ENCODE results near the gene SLC1A3. TPM values are rescaled to one million over a fixed set of nuclear protein-coding genes. Genes with fewer than 3 reads are reported as not detected.

SLC1A3 gene
- total RNA-seq, 1 donor from 2014 or later: 1.6 TPM

DNA sequence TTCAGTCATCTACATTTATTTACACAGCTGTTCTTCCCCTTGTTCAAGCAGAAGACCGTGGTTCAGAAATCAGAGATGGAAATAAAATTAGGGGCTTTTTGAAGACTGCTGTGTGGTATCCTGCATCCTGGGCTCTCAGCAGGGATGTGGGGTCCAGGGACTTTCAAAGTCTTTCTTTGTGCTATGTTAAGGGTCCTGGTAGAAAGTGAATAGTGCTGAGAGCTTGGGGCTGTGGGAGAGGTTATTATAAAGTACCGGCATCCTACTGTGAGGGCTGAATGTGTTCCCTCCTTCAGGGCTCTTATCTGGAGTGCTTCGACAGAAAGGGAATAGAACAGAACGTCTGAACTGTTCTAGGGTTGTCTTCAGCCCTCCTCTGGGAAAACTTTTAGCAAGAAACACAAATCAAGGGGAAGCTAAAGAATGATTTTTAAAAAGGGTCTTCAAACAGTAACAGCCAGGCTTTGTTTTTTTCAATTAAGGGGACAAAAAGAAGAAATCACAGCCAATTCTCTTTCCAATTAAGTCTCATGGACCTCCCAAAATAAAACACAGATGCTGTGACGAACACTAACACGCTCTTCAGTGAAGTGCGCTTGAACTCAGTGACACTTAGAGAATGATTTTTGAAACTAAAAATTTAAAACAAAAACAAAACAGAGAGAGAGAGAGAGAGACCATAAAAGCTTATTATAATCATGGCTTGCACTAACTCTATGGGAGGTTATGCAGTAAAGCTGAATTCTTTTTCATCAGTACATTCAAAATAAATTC is 15.7 kb upstream of the SLC1A3 start:
- H3K27me3 Mint-ChIP-seq (ENCODE audit: unreplicated experiment): no peaks in the 10 kb centered on the region
- no peaks in the 10 kb centered on the region for H3K4me1 Mint-ChIP-seq (ENCODE audit: low read depth, unreplicated experiment)
- DNase-seq: no peak
- H3K27ac Mint-ChIP-seq (ENCODE audit: unreplicated experiment): no peak overlapping the region
- no peaks in the 10 kb centered on the region for H3K36me3 Mint-ChIP-seq (ENCODE audit: unreplicated experiment)
- H3K4me3 Mint-ChIP-seq (ENCODE audit: unreplicated experiment): no peak overlapping the region
- TF ChIP-seq, protein P1, sequence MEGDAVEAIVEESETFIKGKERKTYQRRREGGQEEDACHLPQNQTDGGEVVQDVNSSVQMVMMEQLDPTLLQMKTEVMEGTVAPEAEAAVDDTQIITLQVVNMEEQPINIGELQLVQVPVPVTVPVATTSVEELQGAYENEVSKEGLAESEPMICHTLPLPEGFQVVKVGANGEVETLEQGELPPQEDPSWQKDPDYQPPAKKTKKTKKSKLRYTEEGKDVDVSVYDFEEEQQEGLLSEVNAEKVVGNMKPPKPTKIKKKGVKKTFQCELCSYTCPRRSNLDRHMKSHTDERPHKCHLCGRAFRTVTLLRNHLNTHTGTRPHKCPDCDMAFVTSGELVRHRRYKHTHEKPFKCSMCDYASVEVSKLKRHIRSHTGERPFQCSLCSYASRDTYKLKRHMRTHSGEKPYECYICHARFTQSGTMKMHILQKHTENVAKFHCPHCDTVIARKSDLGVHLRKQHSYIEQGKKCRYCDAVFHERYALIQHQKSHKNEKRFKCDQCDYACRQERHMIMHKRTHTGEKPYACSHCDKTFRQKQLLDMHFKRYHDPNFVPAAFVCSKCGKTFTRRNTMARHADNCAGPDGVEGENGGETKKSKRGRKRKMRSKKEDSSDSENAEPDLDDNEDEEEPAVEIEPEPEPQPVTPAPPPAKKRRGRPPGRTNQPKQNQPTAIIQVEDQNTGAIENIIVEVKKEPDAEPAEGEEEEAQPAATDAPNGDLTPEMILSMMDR (IDR thresholded peaks at IDR 0.05; ENCODE audit: partially characterized antibody, unreplicated experiment): no peak
- no peaks in the 10 kb centered on the region for H3K9me3 Mint-ChIP-seq (ENCODE audit: unreplicated experiment)

DNA sequence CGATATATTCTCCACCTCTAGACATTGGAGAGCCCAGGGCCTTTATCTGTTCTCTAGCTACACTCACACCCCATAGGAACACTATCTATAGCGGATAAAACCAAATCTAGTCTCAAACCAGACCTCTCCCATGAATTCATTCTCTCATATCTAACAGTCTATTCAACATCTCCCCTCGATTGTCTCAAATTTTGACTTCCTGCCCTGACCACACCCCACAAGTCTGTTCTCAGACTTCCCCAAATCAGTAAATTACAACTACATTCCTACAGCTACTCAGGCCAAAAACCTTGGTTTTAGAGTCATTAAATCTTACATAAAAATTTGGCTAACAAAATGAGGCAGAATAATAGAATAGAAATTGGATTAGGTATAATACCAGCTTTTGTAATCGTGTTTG is 12.5 kb upstream of the SLC1A3 start:
- TF ChIP-seq, protein P1 (IDR thresholded peaks at IDR 0.05; ENCODE audit: partially characterized antibody, unreplicated experiment): no peak
- no peaks in the 10 kb centered on the region for H3K9me3 Mint-ChIP-seq (ENCODE audit: unreplicated experiment)
- H3K27ac Mint-ChIP-seq (ENCODE audit: unreplicated experiment): no peak overlapping the region
- H3K4me1 Mint-ChIP-seq (ENCODE audit: low read depth, unreplicated experiment): no peaks in the 10 kb centered on the region
- no peaks in the 10 kb centered on the region for H3K27me3 Mint-ChIP-seq (ENCODE audit: unreplicated experiment)
- no peaks in the 10 kb centered on the region for H3K36me3 Mint-ChIP-seq (ENCODE audit: unreplicated experiment)
- DNase-seq: no peak
- no peak overlapping the region for H3K4me3 Mint-ChIP-seq (ENCODE audit: unreplicated experiment)

DNA sequence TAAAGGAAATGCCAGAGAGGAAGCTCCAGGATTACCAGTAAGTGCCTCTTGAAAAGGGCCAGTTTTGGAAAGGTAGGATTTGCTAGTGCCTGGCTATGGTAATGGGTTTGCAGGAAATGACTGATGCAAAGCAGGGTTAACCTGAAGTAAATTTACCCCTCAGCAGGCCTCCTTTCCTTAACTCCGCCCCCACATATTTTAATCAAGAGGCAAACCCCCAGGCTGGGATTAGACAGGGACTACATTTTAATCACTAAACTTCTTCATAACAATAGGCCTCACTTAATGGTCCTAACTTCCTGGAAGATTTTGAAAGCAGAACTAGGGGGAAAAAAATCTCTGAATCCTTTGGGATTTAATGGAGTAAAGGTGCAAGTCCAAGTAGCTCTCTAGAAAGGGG is 10.2 kb upstream of the SLC1A3 start:
- Mint-ChIP-seq H3K4me3 (ENCODE audit: unreplicated experiment) (no peak overlapping the region), H3K27me3 (ENCODE audit: unreplicated experiment) (no peaks in the 10 kb centered on the region), H3K9me3 (ENCODE audit: unreplicated experiment) (no peaks in the 10 kb centered on the region), H3K4me1 (ENCODE audit: low read depth, unreplicated experiment) (no peaks in the 10 kb centered on the region), H3K36me3 (ENCODE audit: unreplicated experiment) (no peaks in the 10 kb centered on the region), H3K27ac (ENCODE audit: unreplicated experiment) (no peak overlapping the region)
- TF ChIP-seq, protein P1 (IDR thresholded peaks at IDR 0.05; ENCODE audit: partially characterized antibody, unreplicated experiment): no peak
- no peak for DNase-seq

DNA sequence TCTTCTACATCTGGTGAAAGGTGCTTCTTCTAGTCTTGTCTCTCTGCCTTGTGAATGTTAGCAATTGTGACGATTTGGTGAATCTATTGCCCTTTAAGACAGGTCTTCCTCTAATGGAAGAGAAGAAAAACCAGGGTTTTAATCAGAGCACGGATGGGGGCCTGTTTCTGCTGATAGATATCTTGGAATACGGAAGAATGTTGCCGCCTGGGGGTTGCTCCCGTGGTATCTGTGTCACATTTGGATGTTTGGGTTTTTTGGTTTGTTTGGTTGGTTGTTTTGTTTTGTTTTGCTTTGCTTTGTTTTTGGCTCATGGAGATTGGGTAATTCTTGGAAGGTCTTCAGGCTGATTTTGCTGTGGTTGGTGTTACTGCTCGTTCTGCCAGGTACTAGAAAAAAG is 9.7 kb upstream of the SLC1A3 start:
- Mint-ChIP-seq H3K4me1 (ENCODE audit: low read depth, unreplicated experiment) (no peaks in the 10 kb centered on the region), H3K9me3 (ENCODE audit: unreplicated experiment) (no peaks in the 10 kb centered on the region), H3K27me3 (ENCODE audit: unreplicated experiment) (no peaks in the 10 kb centered on the region), H3K36me3 (ENCODE audit: unreplicated experiment) (no peaks in the 10 kb centered on the region), H3K4me3 (ENCODE audit: unreplicated experiment) (no peak overlapping the region), H3K27ac (ENCODE audit: unreplicated experiment) (no peak overlapping the region)
- TF ChIP-seq, protein P1 (IDR thresholded peaks at IDR 0.05; ENCODE audit: partially characterized antibody, unreplicated experiment): no peak
- DNase-seq: no peak

DNA sequence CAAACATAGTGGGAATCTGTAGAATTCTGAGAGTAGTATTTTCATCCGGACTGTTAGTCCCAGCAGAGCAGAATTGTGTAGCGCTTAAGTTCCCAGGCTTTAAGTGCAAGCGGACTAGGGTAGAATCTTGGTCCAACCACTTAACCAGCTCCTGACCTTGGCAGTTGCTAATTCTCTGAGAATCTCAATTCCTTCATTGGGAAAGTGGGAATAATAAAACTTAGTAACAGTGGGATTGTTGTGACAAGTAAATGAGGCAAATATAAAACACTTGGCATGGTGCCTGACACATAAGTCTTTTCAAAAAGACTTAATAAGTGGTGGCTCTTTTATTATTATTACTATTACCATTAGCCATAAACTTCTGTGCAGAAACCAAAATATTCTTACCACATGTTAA is 8.4 kb upstream of the SLC1A3 start:
- TF ChIP-seq, protein P1 (IDR thresholded peaks at IDR 0.05; ENCODE audit: partially characterized antibody, unreplicated experiment): no peak
- DNase-seq: no peak
- Mint-ChIP-seq H3K4me3 (ENCODE audit: unreplicated experiment) (no peak overlapping the region), H3K9me3 (ENCODE audit: unreplicated experiment) (no peaks in the 10 kb centered on the region), H3K27ac (ENCODE audit: unreplicated experiment) (no peak overlapping the region), H3K4me1 (ENCODE audit: low read depth, unreplicated experiment) (no peaks in the 10 kb centered on the region), H3K36me3 (ENCODE audit: unreplicated experiment) (no peaks in the 10 kb centered on the region), H3K27me3 (ENCODE audit: unreplicated experiment) (no peaks in the 10 kb centered on the region)
